ENCODE measurements around the gene DNAI1. TPM values are rescaled to one million over a fixed set of nuclear protein-coding genes. Genes with fewer than 3 reads are reported as not detected.

Gene DNAI1
- total RNA-seq, 1 donor: not detected

DNA sequence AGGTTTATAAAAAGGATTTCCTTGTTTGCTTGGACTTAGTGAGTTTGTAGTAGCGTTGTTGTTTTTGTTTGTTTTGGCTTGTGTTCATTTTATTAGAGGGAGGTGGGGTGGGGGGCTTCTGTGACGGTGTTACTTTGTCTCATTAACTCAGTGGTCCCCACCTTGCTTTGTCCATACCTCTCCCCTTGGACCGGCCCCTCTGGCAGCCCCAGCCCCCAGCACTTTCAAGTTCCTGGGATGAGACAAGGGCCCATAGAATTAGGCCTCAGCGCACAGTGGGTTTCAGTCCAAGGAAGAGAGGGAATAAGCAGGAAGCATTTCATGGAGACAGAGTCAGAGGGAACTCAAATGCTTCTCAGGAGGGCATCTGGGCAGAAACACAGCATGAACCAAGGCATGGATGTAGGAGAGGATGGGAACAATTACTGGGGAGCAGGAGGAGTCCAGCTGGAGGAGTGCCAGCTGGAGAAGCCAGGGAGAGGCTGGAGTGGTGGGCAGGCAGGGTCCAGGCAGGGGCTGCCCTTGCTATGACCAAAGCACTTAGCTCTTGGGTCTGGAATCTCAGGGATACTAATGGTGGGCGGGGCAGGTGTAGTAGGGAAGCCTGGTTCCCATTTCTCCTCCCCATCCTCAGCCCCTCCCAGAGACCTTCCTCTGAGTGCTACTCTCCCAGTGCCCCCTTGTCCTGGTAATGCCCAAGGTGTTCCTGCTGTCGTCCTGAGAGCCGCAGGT lies 87.7 kb downstream of the DNAI1 start:
- no peak overlapping the region for H3K4me3 ChIP-seq (ENCODE audit: low read depth, low read length)
- TF ChIP-seq, protein P1, sequence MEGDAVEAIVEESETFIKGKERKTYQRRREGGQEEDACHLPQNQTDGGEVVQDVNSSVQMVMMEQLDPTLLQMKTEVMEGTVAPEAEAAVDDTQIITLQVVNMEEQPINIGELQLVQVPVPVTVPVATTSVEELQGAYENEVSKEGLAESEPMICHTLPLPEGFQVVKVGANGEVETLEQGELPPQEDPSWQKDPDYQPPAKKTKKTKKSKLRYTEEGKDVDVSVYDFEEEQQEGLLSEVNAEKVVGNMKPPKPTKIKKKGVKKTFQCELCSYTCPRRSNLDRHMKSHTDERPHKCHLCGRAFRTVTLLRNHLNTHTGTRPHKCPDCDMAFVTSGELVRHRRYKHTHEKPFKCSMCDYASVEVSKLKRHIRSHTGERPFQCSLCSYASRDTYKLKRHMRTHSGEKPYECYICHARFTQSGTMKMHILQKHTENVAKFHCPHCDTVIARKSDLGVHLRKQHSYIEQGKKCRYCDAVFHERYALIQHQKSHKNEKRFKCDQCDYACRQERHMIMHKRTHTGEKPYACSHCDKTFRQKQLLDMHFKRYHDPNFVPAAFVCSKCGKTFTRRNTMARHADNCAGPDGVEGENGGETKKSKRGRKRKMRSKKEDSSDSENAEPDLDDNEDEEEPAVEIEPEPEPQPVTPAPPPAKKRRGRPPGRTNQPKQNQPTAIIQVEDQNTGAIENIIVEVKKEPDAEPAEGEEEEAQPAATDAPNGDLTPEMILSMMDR (IDR thresholded peaks at IDR 0.05; ENCODE audit: insufficient read depth, low read length): no peak
- no peak for DNase-seq (ENCODE audit: low read depth)

DNA sequence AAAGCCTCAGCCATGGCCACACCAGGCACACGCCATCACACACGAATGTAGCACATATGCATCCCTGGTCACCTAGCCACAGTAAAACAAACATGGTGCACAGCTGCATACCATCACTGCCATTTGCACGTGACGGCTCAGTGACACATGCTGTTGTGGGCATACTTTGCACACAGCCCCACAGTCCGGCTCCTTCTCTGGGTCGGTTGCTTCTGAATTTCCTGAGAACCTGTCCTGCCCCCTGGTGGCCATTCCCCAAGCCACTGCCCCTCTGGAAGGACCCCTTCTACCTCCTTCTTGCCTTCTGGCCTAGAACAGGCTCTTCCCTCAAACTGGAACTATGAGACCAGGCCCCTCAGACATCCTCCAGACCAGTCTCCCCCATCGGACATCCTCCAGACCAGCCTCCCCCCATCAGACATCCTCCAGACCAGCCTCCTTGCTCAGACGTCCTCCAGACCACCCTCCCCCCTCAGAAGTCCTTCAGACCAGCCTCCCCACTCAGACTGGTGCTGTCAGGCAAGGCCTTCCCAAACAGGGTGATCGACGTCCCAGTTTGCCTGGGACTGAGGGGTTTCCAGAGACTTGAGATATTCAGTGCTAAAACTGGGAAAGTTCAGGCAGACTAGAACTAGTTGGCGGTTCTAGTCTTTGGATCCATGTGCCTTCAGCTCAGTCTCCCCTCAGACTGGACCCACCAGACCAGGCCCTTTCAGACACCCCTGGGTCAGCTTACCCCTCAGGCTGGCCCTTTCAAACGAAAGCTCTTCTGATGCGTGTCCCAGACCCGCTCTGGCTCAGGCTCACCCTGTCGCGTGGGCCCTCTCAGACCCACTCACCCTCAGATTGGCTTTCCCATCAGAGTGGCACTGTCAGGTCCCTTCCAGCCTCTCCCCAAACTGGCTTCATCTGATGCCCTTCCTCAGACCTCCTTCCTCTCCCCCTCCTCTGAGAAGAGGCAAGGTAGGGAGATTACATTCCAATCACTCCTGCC lies 88.5 kb downstream of the DNAI1 start:
- TF ChIP-seq, protein P1 (IDR thresholded peaks at IDR 0.05; ENCODE audit: insufficient read depth, low read length): peak; percentile 76
- no peak overlapping the region for H3K4me3 ChIP-seq (ENCODE audit: low read depth, low read length)
- peak; percentile 74 for DNase-seq (ENCODE audit: low read depth)

DNA sequence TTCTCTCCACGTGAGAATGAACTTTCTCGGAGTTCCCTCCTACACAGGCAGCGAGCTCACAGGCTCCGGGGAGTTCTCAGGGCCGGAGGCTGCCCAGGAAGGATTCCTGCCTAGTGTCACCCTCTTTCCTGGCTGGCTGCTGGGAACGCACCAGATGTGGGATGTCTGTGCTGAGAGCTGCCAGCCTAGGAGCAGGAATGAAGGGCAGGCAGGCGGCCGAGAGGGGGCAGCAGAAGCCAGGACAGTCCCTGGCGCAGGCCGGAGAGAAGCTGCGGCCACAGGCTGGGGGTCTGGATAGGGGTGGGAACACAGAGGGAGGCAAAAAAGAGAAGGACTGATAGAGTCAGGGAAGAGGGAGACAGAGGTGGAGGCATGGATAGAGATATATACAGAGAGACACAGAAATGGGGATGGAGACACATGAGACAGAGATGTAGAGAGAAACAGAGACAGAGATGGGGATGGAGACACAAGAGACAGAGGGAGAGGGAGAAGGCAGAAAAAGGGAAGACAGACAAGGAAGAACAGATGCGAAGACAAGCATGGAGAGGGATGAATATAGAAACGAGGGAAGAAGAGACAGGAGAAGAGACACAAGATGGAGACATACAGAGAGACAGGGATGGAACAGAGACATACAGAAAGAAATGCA lies 89.5 kb downstream of the DNAI1 start:
- TF ChIP-seq, protein P1 (IDR thresholded peaks at IDR 0.05; ENCODE audit: insufficient read depth, low read length): peak; percentile 93
- H3K4me3 ChIP-seq (ENCODE audit: low read depth, low read length): no peak overlapping the region
- peak; percentile 61 for DNase-seq (ENCODE audit: low read depth)

DNA sequence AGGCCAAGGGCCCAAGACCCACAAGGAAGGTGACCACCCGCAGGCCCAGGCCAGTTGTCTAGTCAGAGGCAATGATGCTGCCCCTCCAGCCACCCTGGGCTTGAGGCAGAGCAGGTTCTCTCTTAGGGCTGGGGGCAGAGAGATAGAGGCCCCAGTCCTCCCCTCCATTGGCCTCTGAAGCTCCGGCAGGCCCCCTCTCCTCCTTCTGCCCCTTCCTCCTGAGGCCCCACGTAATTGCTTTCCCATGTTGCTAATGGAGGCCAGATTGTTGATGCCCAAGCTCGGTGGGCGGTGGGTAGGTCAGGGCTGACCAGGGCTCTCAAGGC lies 90.8 kb downstream of the DNAI1 start:
- no peak for DNase-seq (ENCODE audit: low read depth)
- TF ChIP-seq, protein P1 (IDR thresholded peaks at IDR 0.05; ENCODE audit: insufficient read depth, low read length): no peak
- no peak overlapping the region for H3K4me3 ChIP-seq (ENCODE audit: low read depth, low read length)

DNA sequence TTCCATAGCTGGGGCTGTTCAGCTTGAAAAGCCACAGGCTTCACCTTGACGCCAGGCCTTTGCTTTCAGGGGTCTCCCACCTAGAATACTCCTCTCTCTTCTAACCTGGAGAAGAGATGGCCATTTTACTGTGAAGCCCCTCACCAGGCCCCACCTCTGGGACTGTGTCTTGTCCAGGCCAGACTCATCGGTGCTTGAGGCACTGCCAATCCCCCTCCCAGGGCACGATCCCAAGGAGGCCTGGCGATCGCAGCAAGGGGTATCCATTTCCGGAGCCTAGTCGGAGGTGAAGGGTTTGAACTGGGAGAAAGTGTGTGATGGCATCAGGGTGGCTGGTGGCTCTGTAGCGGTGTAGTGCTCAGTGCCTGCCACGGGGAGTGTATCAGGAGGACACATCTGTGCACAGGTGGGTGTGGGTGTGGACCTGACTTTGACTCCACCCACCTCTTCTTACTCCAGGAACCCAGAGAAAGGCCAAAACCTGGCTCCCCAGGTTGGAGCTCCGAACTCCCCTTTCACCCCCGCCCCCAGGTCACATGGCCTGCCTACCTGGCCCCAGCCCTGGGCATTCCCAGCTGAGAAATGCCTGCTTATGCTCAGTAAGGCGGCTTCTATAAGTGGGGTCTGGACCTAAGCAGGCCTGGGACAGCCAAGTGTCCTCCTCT lies 91.5 kb downstream of the DNAI1 start:
- DNase-seq (ENCODE audit: low read depth): no peak
- H3K4me3 ChIP-seq (ENCODE audit: low read depth, low read length): no peak overlapping the region
- TF ChIP-seq, protein P1 (IDR thresholded peaks at IDR 0.05; ENCODE audit: insufficient read depth, low read length): no peak

DNA sequence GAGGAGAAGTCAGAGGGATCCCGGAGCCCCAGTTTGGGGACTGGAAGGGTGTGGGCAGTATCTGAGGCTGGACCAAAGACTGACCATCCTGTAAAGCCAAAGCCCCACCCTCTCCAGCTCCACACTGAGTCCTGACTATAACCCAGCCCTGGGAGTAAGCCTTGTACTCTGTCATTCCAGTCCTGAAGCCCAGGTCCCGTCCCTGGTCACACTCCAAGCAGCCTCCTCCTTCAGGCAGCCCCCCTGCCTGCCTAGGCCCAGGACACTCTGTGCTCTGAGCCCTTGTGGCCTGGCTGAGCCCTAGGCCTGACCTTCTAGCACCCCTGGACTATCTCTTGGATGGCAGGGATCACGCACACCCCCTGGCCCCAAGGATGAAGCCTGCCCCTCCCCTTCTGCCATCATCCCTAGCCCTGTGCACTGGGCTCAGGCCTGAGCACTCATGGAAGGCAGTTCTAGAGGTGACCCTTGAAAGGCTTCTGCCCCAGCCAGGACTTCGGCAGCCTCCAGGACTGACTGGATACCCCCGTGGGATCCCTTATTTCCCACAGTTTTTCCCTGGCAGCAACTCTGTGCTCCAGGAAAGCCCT lies 92.2 kb downstream of the DNAI1 start:
- TF ChIP-seq, protein P1 (IDR thresholded peaks at IDR 0.05; ENCODE audit: insufficient read depth, low read length): no peak
- H3K4me3 ChIP-seq (ENCODE audit: low read depth, low read length): no peak overlapping the region
- no peak for DNase-seq (ENCODE audit: low read depth)

All from fibroblast of the aortic adventitia (primary cell).